HG03025 (cell line): ENCODE results near the gene ZNF581.

ENCODE experiments used
- ATAC-seq: cut with Tn5 transposase; IDR thresholded peaks from one replicate; pipeline ENCODE4 v1.9.1; 2021; ENCODE audit warnings: mild to moderate bottlenecking, moderate library complexity; ENCODE audit not compliant: unreplicated experiment, low FRiP score

Gene ZNF581

GRCh38 chr19:55660404-55660803 lies 17.0 kb downstream of the ZNF581 start:
- ATAC-seq = no peak

- no peak for ATAC-seq
These were observed 17.5 kb downstream of the ZNF581 start for GRCh38 chr19:55660991-55661390.

- ATAC-seq = no peak
These were observed 18.4 kb downstream of the ZNF581 start for GRCh38 chr19:55661826-55662225.

- no peak for ATAC-seq
These were observed 20.5 kb downstream of the ZNF581 start for GRCh38 chr19:55663846-55664536.

GRCh38 chr19:55666343-55667005 lies 23.0 kb downstream of the ZNF581 start:
- no peak for ATAC-seq

- ATAC-seq = no peak
These were observed 23.5 kb downstream of the ZNF581 start for GRCh38 chr19:55667006-55667381.

GRCh38 chr19:55667511-55667910 lies 24.1 kb downstream of the ZNF581 start:
- no peak for ATAC-seq

- no peak for ATAC-seq
These were observed 24.5 kb downstream of the ZNF581 start for GRCh38 chr19:55667958-55668357.

GRCh38 chr19:55668603-55669348 lies 25.3 kb downstream of the ZNF581 start:
- ATAC-seq = no peak

- ATAC-seq = no peak
These were observed 26.2 kb downstream of the ZNF581 start for GRCh38 chr19:55669418-55670279.

- ATAC-seq = no peak
These were observed 27.0 kb downstream of the ZNF581 start for GRCh38 chr19:55670280-55671053.

GRCh38 chr19:55671054-55671378 lies 27.6 kb downstream of the ZNF581 start:
- no peak for ATAC-seq

- no peak for ATAC-seq
These were observed 29.0 kb downstream of the ZNF581 start for GRCh38 chr19:55672418-55672817.

- ATAC-seq = no peak
These were observed 30.0 kb downstream of the ZNF581 start for GRCh38 chr19:55673465-55673864.

GRCh38 chr19:55673889-55674288 lies 30.4 kb downstream of the ZNF581 start:
- no peak for ATAC-seq

- ATAC-seq = no peak
These were observed 31.0 kb downstream of the ZNF581 start for GRCh38 chr19:55674459-55674840.

GRCh38 chr19:55674841-55675660 lies 31.6 kb downstream of the ZNF581 start, which contains the start of gene EPN1:
Gene EPN1, plus strand, starts transcription at chr19:55675226. Its CDS starts 3,402 bp downstream, at chr19:55678628.
- peak; percentile 52 for ATAC-seq

GRCh38 chr19:55675661-55676354 lies 32.4 kb downstream of the ZNF581 start:
- ATAC-seq = no peak

- no peak for ATAC-seq
These were observed 32.9 kb downstream of the ZNF581 start for GRCh38 chr19:55676383-55676782.
